ENCODE measurements around the gene TMEM51.
"Not testable (repeated sequence)": the region's sequence is repeated elsewhere in the genome, so short reads cannot be mapped to it uniquely, and the experiment has no call there.

TMEM51 gene

GRCh38 chr1:15175324-15176094 lies 22.0 kb downstream of the TMEM51 start:
- in situ Hi-C loops (cut with MboI; ENCODE audit: low sequenced_read_pairs) = not testable (repeated sequence)

- in situ Hi-C loops (cut with MboI; ENCODE audit: low sequenced_read_pairs) = no loop called here
These were observed 22.6 kb downstream of the TMEM51 start for GRCh38 chr1:15176120-15176519.

GRCh38 chr1:15176898-15177665 lies 23.5 kb downstream of the TMEM51 start:
- in situ Hi-C loops (cut with MboI; ENCODE audit: low sequenced_read_pairs) = no loop called here

- in situ Hi-C loops (cut with MboI; ENCODE audit: low sequenced_read_pairs) = no loop called here
These were observed 24.2 kb downstream of the TMEM51 start for GRCh38 chr1:15177710-15178166.

- in situ Hi-C loops (cut with MboI; ENCODE audit: low sequenced_read_pairs) = no loop called here
These were observed 25.3 kb downstream of the TMEM51 start for GRCh38 chr1:15178571-15179484.

- in situ Hi-C loops (cut with MboI; ENCODE audit: low sequenced_read_pairs) = no loop called here
These were observed 25.9 kb downstream of the TMEM51 start for GRCh38 chr1:15179485-15179883.

- in situ Hi-C loops (cut with MboI; ENCODE audit: low sequenced_read_pairs) = no loop called here
These were observed 26.6 kb downstream of the TMEM51 start for GRCh38 chr1:15180189-15180588.

GRCh38 chr1:15180945-15181523 lies 27.5 kb downstream of the TMEM51 start:
- in situ Hi-C loops (cut with MboI; ENCODE audit: low sequenced_read_pairs) = no loop called here

- in situ Hi-C loops (cut with MboI; ENCODE audit: low sequenced_read_pairs) = no loop called here
These were observed 28.0 kb downstream of the TMEM51 start for GRCh38 chr1:15181564-15181963.

- in situ Hi-C loops (cut with MboI; ENCODE audit: low sequenced_read_pairs) = no loop called here
These were observed 31.1 kb downstream of the TMEM51 start for GRCh38 chr1:15184436-15185241.

GRCh38 chr1:15185617-15186016 lies 32.1 kb downstream of the TMEM51 start:
- in situ Hi-C loops (cut with MboI; ENCODE audit: low sequenced_read_pairs) = no loop called here

- in situ Hi-C loops (cut with MboI; ENCODE audit: low sequenced_read_pairs) = no loop called here
These were observed 32.7 kb downstream of the TMEM51 start for GRCh38 chr1:15186073-15186845.

- in situ Hi-C loops (cut with MboI; ENCODE audit: low sequenced_read_pairs) = no loop called here
These were observed 33.3 kb downstream of the TMEM51 start for GRCh38 chr1:15186846-15187151.

GRCh38 chr1:15187175-15188129 lies 33.9 kb downstream of the TMEM51 start:
- in situ Hi-C loops (cut with MboI; ENCODE audit: low sequenced_read_pairs) = no loop called here

- in situ Hi-C loops (cut with MboI; ENCODE audit: low sequenced_read_pairs) = no loop called here
These were observed 34.6 kb downstream of the TMEM51 start for GRCh38 chr1:15188130-15188524.

GRCh38 chr1:15188678-15189077 lies 35.1 kb downstream of the TMEM51 start:
- in situ Hi-C loops (cut with MboI; ENCODE audit: low sequenced_read_pairs) = no loop called here

- in situ Hi-C loops (cut with MboI; ENCODE audit: low sequenced_read_pairs) = no loop called here
These were observed 36.3 kb downstream of the TMEM51 start for GRCh38 chr1:15189692-15190370.

- in situ Hi-C loops (cut with MboI; ENCODE audit: low sequenced_read_pairs) = no loop called here
These were observed 37.7 kb downstream of the TMEM51 start for GRCh38 chr1:15191267-15191666.

Data from HL-60/S4 treated with retinoic acid at 250 ng/mL for 4 days and 3 days (cell line).